ENCODE results near the gene THSD7A. TPM values are rescaled to one million over a fixed set of nuclear protein-coding genes. Genes with fewer than 3 reads are reported as not detected.

The THSD7A gene
- total and polyA plus RNA-seq, 2 of the 4 experiments (the other 2 are of a cell fraction): 0.02 to 0.18 TPM

DNA sequence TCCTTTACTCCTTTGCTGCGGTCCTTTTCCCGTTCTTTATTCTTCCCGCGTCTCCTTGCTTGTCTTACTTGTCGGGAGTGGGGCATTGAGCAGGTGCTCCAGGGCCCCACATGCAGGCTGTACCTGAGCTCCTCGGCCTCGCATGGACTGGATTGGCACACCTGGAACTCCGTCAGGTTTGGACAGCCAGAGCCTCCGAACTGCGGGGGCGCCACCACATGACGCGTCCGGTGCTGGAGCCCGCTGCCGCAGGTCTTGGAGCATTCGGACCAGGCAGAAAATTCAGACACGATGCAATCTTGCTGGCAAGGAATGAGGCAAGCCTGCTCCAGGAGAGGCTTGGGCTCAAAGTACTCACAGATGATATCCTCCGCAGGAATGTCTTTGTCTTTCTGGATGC lies 195.7 kb downstream of the THSD7A start:
- H4K5ac ChIP-seq (ENCODE audit: low read depth, low read length): no peak overlapping the region
- no peaks in the 10 kb centered on the region for H3K79me1 ChIP-seq (ENCODE audit: low read depth in 1 of 2, low read length in 2 of 2)
- no peak overlapping the region for H2AK5ac ChIP-seq (ENCODE audit: low read depth, low read length)
- POLR2A ChIA-PET (ENCODE audit: unreplicated experiment): no interaction called here
- no peak overlapping the region for H3K4me3 ChIP-seq (ENCODE audit: insufficient read depth, low read depth, low read length)
- no peaks in the 10 kb centered on the region for H3K36me3 ChIP-seq (ENCODE audit: control insufficient read depth, insufficient read depth, low read length)
- TF ChIP-seq CHD1 (IDR thresholded peaks at IDR 0.05; ENCODE audit: low read depth, low read length): no peak
- TF ChIP-seq NFE2L2 (IDR thresholded peaks at IDR 0.05; ENCODE audit: low read depth, low read length): no peak
- TF ChIP-seq MAZ (IDR thresholded peaks at IDR 0.05; ENCODE audit: borderline replicate concordance, low read depth, low read length): no peak
- no peak for TF ChIP-seq MAFK (IDR thresholded peaks at IDR 0.05; ENCODE audit: low read depth, low read length)
- TF ChIP-seq, protein P1, sequence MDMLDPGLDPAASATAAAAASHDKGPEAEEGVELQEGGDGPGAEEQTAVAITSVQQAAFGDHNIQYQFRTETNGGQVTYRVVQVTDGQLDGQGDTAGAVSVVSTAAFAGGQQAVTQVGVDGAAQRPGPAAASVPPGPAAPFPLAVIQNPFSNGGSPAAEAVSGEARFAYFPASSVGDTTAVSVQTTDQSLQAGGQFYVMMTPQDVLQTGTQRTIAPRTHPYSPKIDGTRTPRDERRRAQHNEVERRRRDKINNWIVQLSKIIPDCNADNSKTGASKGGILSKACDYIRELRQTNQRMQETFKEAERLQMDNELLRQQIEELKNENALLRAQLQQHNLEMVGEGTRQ (IDR thresholded peaks at IDR 0.05; ENCODE audit: low read depth, low read length): no peak
- TF ChIP-seq SMC3 (IDR thresholded peaks at IDR 0.05; ENCODE audit: low read depth, low read length): no peak
- TF ChIP-seq RFX5 (IDR thresholded peaks at IDR 0.05; ENCODE audit: low read depth, low read length): no peak
- TF ChIP-seq MXI1 (IDR thresholded peaks at IDR 0.05; ENCODE audit: borderline replicate concordance, low read depth, low read length): no peak
- TF ChIP-seq BHLHE40 (IDR thresholded peaks at IDR 0.05; ENCODE audit: low read depth, low read length): no peak
- TF ChIP-seq CEBPB (IDR thresholded peaks at IDR 0.05; ENCODE audit: low read depth, low read length): no peak
- TF ChIP-seq RAD21 (IDR thresholded peaks at IDR 0.05; ENCODE audit: low read length): no peak
- TF ChIP-seq RCOR1 (IDR thresholded peaks at IDR 0.05; ENCODE audit: insufficient replicate concordance, low read length): no peak
- TF ChIP-seq FOS (IDR thresholded peaks at IDR 0.05; ENCODE audit: low read depth, low read length): no peak
- TF ChIP-seq, protein P2, sequence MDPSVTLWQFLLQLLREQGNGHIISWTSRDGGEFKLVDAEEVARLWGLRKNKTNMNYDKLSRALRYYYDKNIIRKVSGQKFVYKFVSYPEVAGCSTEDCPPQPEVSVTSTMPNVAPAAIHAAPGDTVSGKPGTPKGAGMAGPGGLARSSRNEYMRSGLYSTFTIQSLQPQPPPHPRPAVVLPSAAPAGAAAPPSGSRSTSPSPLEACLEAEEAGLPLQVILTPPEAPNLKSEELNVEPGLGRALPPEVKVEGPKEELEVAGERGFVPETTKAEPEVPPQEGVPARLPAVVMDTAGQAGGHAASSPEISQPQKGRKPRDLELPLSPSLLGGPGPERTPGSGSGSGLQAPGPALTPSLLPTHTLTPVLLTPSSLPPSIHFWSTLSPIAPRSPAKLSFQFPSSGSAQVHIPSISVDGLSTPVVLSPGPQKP (IDR thresholded peaks at IDR 0.05; ENCODE audit: borderline replicate concordance, low read depth, low read length): no peak
- TF ChIP-seq, protein P3, sequence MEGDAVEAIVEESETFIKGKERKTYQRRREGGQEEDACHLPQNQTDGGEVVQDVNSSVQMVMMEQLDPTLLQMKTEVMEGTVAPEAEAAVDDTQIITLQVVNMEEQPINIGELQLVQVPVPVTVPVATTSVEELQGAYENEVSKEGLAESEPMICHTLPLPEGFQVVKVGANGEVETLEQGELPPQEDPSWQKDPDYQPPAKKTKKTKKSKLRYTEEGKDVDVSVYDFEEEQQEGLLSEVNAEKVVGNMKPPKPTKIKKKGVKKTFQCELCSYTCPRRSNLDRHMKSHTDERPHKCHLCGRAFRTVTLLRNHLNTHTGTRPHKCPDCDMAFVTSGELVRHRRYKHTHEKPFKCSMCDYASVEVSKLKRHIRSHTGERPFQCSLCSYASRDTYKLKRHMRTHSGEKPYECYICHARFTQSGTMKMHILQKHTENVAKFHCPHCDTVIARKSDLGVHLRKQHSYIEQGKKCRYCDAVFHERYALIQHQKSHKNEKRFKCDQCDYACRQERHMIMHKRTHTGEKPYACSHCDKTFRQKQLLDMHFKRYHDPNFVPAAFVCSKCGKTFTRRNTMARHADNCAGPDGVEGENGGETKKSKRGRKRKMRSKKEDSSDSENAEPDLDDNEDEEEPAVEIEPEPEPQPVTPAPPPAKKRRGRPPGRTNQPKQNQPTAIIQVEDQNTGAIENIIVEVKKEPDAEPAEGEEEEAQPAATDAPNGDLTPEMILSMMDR (conservative IDR thresholded peaks at IDR 0.05; ENCODE audit: low read depth, low read length): no peak
- TF ChIP-seq POLR2A (IDR thresholded peaks at IDR 0.05; ENCODE audit: low read depth, low read length): no peak
- H3K4ac ChIP-seq (ENCODE audit: low read depth, low read length): no peak overlapping the region
- H4K20me1 ChIP-seq (ENCODE audit: insufficient read depth, low read length): no peaks in the 10 kb centered on the region
- ATAC-seq (ENCODE audit: low read depth) (no peak), DNase-seq (no peak)
- CTCF ChIA-PET: no interaction called here
- intact Hi-C loops (cut with micrococcal nuclease): no loop called here
- no peak overlapping the region for H2BK15ac ChIP-seq (ENCODE audit: low read depth, low read length)
- H4K8ac ChIP-seq (ENCODE audit: low read depth in 2 of 2, low read length in 2 of 2): no peak overlapping the region
- no peak overlapping the region for H2AFZ ChIP-seq (replicated peaks; ENCODE audit: low read length, poor library complexity)
- WGBS, 2 experiments (ENCODE audit: extremely low coverage in 2 of 2, insufficient read length in 1 of 2): 89% methylated on average over 11 of the region's 19 CpGs; no CpG with 5 or more reads in 1 of the 2 experiments
- H3K14ac ChIP-seq (replicated peaks; ENCODE audit: low read depth, low read length): no peak overlapping the region
- no peak overlapping the region for H4K91ac ChIP-seq (ENCODE audit: insufficient read depth, low read depth, low read length)
- no peaks in the 10 kb centered on the region for H3K9me1 ChIP-seq (ENCODE audit: insufficient read depth, low read length)
- H3K23ac ChIP-seq (ENCODE audit: low read depth, low read length): no peak overlapping the region
- dilution Hi-C loops (cut with HindIII; ENCODE audit: low sequenced_read_pairs, unreplicated experiment): no loop called here
- no peak overlapping the region for H3K9ac ChIP-seq (ENCODE audit: low read depth, low read length)
- in situ Hi-C loops (cut with MboI; ENCODE audit: low sequenced_read_pairs): no loop called here
- no peak overlapping the region for H3K56ac ChIP-seq (ENCODE audit: extremely low read depth, insufficient read depth, low read length)
- H3K4me2 ChIP-seq (ENCODE audit: low read depth, low read length): no peak overlapping the region
- no peak overlapping the region for H2AK9ac ChIP-seq (replicated peaks; ENCODE audit: low read depth, low read length, poor library complexity)
- H2BK120ac ChIP-seq (ENCODE audit: low read depth, low read length): no peak overlapping the region
- BruUV-seq (replicated peaks): no TSS peak
- H3K4me1 ChIP-seq (ENCODE audit: control insufficient read depth, insufficient read depth, low read length): no peaks in the 10 kb centered on the region
- H3K27me3 ChIP-seq (ENCODE audit: control insufficient read depth, insufficient read depth, low read length): no peaks in the 10 kb centered on the region
- H3K18ac ChIP-seq (ENCODE audit: low read depth, low read length): no peak overlapping the region
- H3K27ac ChIP-seq (ENCODE audit: insufficient read depth, low read length): no peak overlapping the region
- no peaks in the 10 kb centered on the region for H3K9me3 ChIP-seq (ENCODE audit: control insufficient read depth, insufficient read depth, low read length)
- no peak overlapping the region for H2BK5ac ChIP-seq (ENCODE audit: low read depth, low read length, poor library complexity, severe bottlenecking)
- H2BK20ac ChIP-seq (ENCODE audit: low read depth, low read length): no peak overlapping the region

Data from IMR-90 (cell line).